Measurements from ENCODE around the gene CD300LG. TPM values are rescaled to one million over a fixed set of nuclear protein-coding genes. Genes with fewer than 3 reads are reported as not detected.
A peak's percentile ranks its signal among the peaks of the same experiment; 100 is the strongest.

The CD300LG gene
- polyA plus RNA-seq, 3 donors, result not detected

- Histone ChIP-seq H2AFZ (ENCODE audit: insufficient read depth, low read depth, low read length, poor library complexity, severe bottlenecking) (peak overlapping the region; percentile 89), H3K9ac (ENCODE audit: insufficient read depth, low read length, poor library complexity, severe bottlenecking) (peak overlapping the region; percentile 1), H3K27me3 (ENCODE audit: control insufficient read depth in 2 of 2, insufficient read depth in 2 of 2, low read length in 2 of 2) (peaks cover 3 to 23% of the 10 kb centered on the region in 2 donors), H3K4me3 (replicated peaks in 1 of 3; ENCODE audit: low read depth in 2 of 3, low read length in 3 of 3) (peak overlapping the region; percentile 10 to 67 (median 38)), H4K20me1 (ENCODE audit: insufficient read depth, low read length) (no peaks in the 10 kb centered on the region), H3K36me3 (replicated peaks in 1 of 2; ENCODE audit: control insufficient read depth in 1 of 2, insufficient read depth in 2 of 2, low read length in 2 of 2) (no peaks in the 10 kb centered on the region), H3K27ac (ENCODE audit: low read depth in 1 of 2, low read length in 2 of 2) (no peak overlapping the region), H3K9me3 (replicated peaks in 1 of 2; ENCODE audit: control insufficient read depth in 1 of 2, insufficient read depth in 1 of 2, low read length in 2 of 2) (no peaks in the 10 kb centered on the region), H3K4me1 (ENCODE audit: control insufficient read depth in 1 of 2, insufficient read depth in 2 of 2, low read length in 2 of 2) (peaks cover 12 to 15% of the 10 kb centered on the region in 2 donors), H3K79me2 (ENCODE audit: insufficient read depth, low read length) (no peaks in the 10 kb centered on the region), H3K4me2 (replicated peaks; ENCODE audit: extremely low read depth, low read length, poor library complexity, severe bottlenecking) (peak overlapping the region; percentile 79)
- H3K27me3 Mint-ChIP-seq (ENCODE audit: low read depth in 3 of 3), result peaks cover 16 to 37% (median 30%) of the 10 kb centered on the region in 3 donors
- H3K27ac Mint-ChIP-seq, result peak overlapping the region in 2 of 7 donors; percentile 53 to 61
- H3K36me3 Mint-ChIP-seq, result no peaks in the 10 kb centered on the region
- peaks cover 12% of the 10 kb centered on the region for H3K4me1 Mint-ChIP-seq
- DNase-seq, result peak; percentile 75 to 90 (median 79)
- no peak for TF ChIP-seq CTCF (IDR thresholded peaks at IDR 0.05)
- WGBS (ENCODE audit: insufficient coverage), result 3% methylated on average over 19 of the region's 31 CpGs
- peaks cover 0 to 3% (median 0%) of the 10 kb centered on the region in 7 donors for H3K9me3 Mint-ChIP-seq
- intact Hi-C loops (cut with micrococcal nuclease), result no loop called here
- peak overlapping the region; percentile 75 to 89 for H3K4me3 Mint-ChIP-seq
These were observed 53.3 kb downstream of the CD300LG start for GRCh38 chr17:43900183-43900857.

- Histone ChIP-seq H3K27me3 (ENCODE audit: control insufficient read depth in 2 of 2, insufficient read depth in 2 of 2, low read length in 2 of 2) (peaks cover 11 to 31% of the 10 kb centered on the region in 2 donors), H2AFZ (ENCODE audit: insufficient read depth, low read depth, low read length, poor library complexity, severe bottlenecking) (peak overlapping the region; percentile 89), H3K4me1 (ENCODE audit: control insufficient read depth in 1 of 2, insufficient read depth in 2 of 2, low read length in 2 of 2) (peaks cover 16 to 20% of the 10 kb centered on the region in 2 donors), H3K9ac (ENCODE audit: insufficient read depth, low read length, poor library complexity, severe bottlenecking) (peak overlapping the region; percentile 1), H3K4me2 (replicated peaks; ENCODE audit: extremely low read depth, low read length, poor library complexity, severe bottlenecking) (peak overlapping the region; percentile 79), H3K36me3 (replicated peaks in 1 of 2; ENCODE audit: control insufficient read depth in 1 of 2, insufficient read depth in 2 of 2, low read length in 2 of 2) (no peaks in the 10 kb centered on the region), H3K27ac (ENCODE audit: low read depth in 1 of 2, low read length in 2 of 2) (no peak overlapping the region), H4K20me1 (ENCODE audit: insufficient read depth, low read length) (no peaks in the 10 kb centered on the region), H3K9me3 (replicated peaks in 1 of 2; ENCODE audit: control insufficient read depth in 1 of 2, insufficient read depth in 1 of 2, low read length in 2 of 2) (peaks cover 3 to 5% of the 10 kb centered on the region in 2 donors), H3K4me3 (replicated peaks in 1 of 3; ENCODE audit: low read depth in 2 of 3, low read length in 3 of 3) (peak overlapping the region; percentile 10 to 67 (median 38)), H3K79me2 (ENCODE audit: insufficient read depth, low read length) (no peaks in the 10 kb centered on the region)
- H3K4me1 Mint-ChIP-seq, result peaks cover 17% of the 10 kb centered on the region
- intact Hi-C loops (cut with micrococcal nuclease), result no loop called here
- WGBS (ENCODE audit: insufficient coverage), result 67% methylated on average over 3 of the region's 13 CpGs
- H3K27me3 Mint-ChIP-seq (ENCODE audit: low read depth in 3 of 3), result peaks cover 24 to 43% (median 36%) of the 10 kb centered on the region in 3 donors
- H3K36me3 Mint-ChIP-seq, result no peaks in the 10 kb centered on the region
- peak overlapping the region in 2 of 7 donors; percentile 53 to 61 for H3K27ac Mint-ChIP-seq
- DNase-seq, result no peak
- peak overlapping the region; percentile 75 to 89 for H3K4me3 Mint-ChIP-seq
- no peak for TF ChIP-seq CTCF (IDR thresholded peaks at IDR 0.05)
- peaks cover 0 to 5% (median under 1%) of the 10 kb centered on the region in 7 donors for H3K9me3 Mint-ChIP-seq
These were observed 54.1 kb downstream of the CD300LG start for GRCh38 chr17:43900858-43901754.
